HCT116 (cell line): Measurements from ENCODE around the gene DDX24. TPM values are rescaled to one million over a fixed set of nuclear protein-coding genes. Genes with fewer than 3 reads are reported as not detected.

ENCODE experiments used
- ATAC-seq: fragments of 200-7000 bp; cut with Tn5 transposase; 2 replicates; pipeline ENCODE4 v1.9.1; 2020; ENCODE audit warnings: mild to moderate bottlenecking, moderate library complexity
- BruUV-seq: library from RNA; stranded (reverse); fragments of 400-500 nt; replicated peaks from 2 replicates; lab custom pipeline; 2021; lab: Mats Ljungman, UMichigan
- CTCF ChIA-PET: fragments of 300-600 bp; sonication (Branson Sonifier 250); formaldehyde crosslinking; loops from one replicate; lab custom pipeline; 2021; ENCODE audit warnings: antibody characterized with exemption; lab: Charles Lee
- POLR2A ChIA-PET: fragments of 300-600, 350-600 bp; sonication (Branson Sonifier 250); formaldehyde crosslinking; loops from one replicate; lab custom pipeline; 2021; ENCODE audit warnings: antibody characterized with exemption; lab: Charles Lee
- RAD21 ChIA-PET, 2 experiments: fragments of 300-600 bp; sonication (Branson Sonifier 250); formaldehyde crosslinking; loops; one replicate each; lab custom pipeline; 2023; ENCODE audit warnings: low total read pairs in 2 of 2; ENCODE audit not compliant: uncharacterized antibody in 2 of 2, unreplicated experiment in 2 of 2, low non-redundant PET in 1 of 2; lab: Charles Lee
- DNase-seq: peaks from one replicate; pipeline ENCODE4 v3.0.0-alpha.2; 2010; ENCODE audit warnings: low read depth, low spot score
- H2AFZ ChIP-seq: fragments of 200-600 bp; shearing (Covaris generic), sonication (generic); 2 replicates; pipeline ENCODE4 v1.6.1; 2017; ENCODE audit warnings: low read depth, mixed run types, mixed read lengths, antibody characterized with exemption, low read length; ENCODE audit not compliant: poor library complexity, severe bottlenecking
- H3K27ac ChIP-seq: 2 replicates; pipeline ENCODE4 v1.5.1; 2012; ENCODE audit warnings: low read depth, low read length
- H3K27me3 ChIP-seq: fragments of 200-600 bp; sonication (generic); 2 replicates; pipeline ENCODE4 v1.6.1; 2016; ENCODE audit warnings: mixed run types, low read length, mixed read lengths; ENCODE audit not compliant: insufficient read depth
- H3K36me3 ChIP-seq, 2 experiments: fragments of 200-500 bp in 1 of 2; fragments of 200-600 bp in 1 of 2; sonication (Bioruptor generic) in 1 of 2; sonication (generic) in 1 of 2; 2 replicates each; pipeline versions ENCODE4 v1.5.1 to v1.6.1; 2014 to 2016; ENCODE audit warnings: low read length in 2 of 2, inconsistent platforms in 1 of 2, mixed read lengths in 1 of 2, mixed run types in 1 of 2; ENCODE audit not compliant: insufficient read depth in 2 of 2, control insufficient read depth in 1 of 2
- H3K4me1 ChIP-seq, 2 experiments: fragments of 200-600 bp in 1 of 2; sonication (generic) in 1 of 2; 2 replicates each; pipeline versions ENCODE4 v1.5.1 to v1.6.1; 2012 to 2017; ENCODE audit warnings: low read length in 2 of 2, inconsistent platforms in 1 of 2, mild to moderate bottlenecking in 1 of 2, mixed read lengths in 1 of 2, mixed run types in 1 of 2, moderate library complexity in 1 of 2; ENCODE audit not compliant: insufficient read depth in 2 of 2, control insufficient read depth in 1 of 2
- H3K4me2 ChIP-seq: fragments of 200-600 bp; sonication (generic); 2 replicates; pipeline ENCODE4 v1.6.1; 2017; ENCODE audit warnings: mixed run types, low read length, mixed read lengths
- H3K4me3 ChIP-seq, 2 experiments: fragments of 200-600 bp in 1 of 2; sonication (generic) in 1 of 2; replicated peaks in 1 of 2; 2 replicates each; pipeline ENCODE4 v1.5.1; 2011 to 2016; ENCODE audit warnings: low read length in 2 of 2, control low read depth in 1 of 2, low read depth in 1 of 2, mild to moderate bottlenecking in 1 of 2, mixed read lengths in 1 of 2, mixed run types in 1 of 2
- H3K79me2 ChIP-seq: fragments of 200-600 bp; sonication (generic); 2 replicates; pipeline ENCODE4 v1.6.1; 2017; ENCODE audit warnings: mild to moderate bottlenecking, mixed run types, low read length, moderate library complexity, mixed read lengths; ENCODE audit not compliant: insufficient read depth
- H3K9ac ChIP-seq: fragments of 200-600 bp; sonication (generic); 2 replicates; pipeline ENCODE4 v1.6.1; 2016; ENCODE audit warnings: low read length, mixed read lengths
- H3K9me2 ChIP-seq: fragments of 200-600 bp; sonication (generic), shearing (Covaris generic); 2 replicates; pipeline ENCODE4 v1.6.1; 2017; ENCODE audit warnings: mixed run types, mild to moderate bottlenecking, moderate library complexity; ENCODE audit not compliant: insufficient read depth
- H3K9me3 ChIP-seq, 2 experiments: fragments of 200-500 bp in 1 of 2; fragments of 200-600 bp in 1 of 2; sonication (Bioruptor generic) in 1 of 2; sonication (generic) in 1 of 2; 2 replicates each; pipeline ENCODE4 v1.6.1; 2014 to 2017; ENCODE audit warnings: low read length in 2 of 2, mixed read lengths in 2 of 2, inconsistent platforms in 1 of 2, low read depth in 1 of 2, mild to moderate bottlenecking in 1 of 2, mixed run types in 1 of 2, moderate library complexity in 1 of 2; ENCODE audit not compliant: control insufficient read depth in 1 of 2, insufficient read depth in 1 of 2
- H4K20me1 ChIP-seq: fragments of 200-600 bp; sonication (generic), shearing (Covaris generic); 2 replicates; pipeline ENCODE4 v1.6.1; 2017; ENCODE audit warnings: mixed run types, mild to moderate bottlenecking, moderate library complexity; ENCODE audit not compliant: insufficient read depth
- CBX3 ChIP-seq: IDR thresholded peaks from 2 replicates; pipeline ENCODE4 v1.6.1; 2012; ENCODE audit warnings: low read depth
- CEBPB ChIP-seq: IDR thresholded peaks from 2 replicates; pipeline ENCODE4 v1.6.1; 2012; ENCODE audit warnings: low read depth
- EZH2 ChIP-seq: fragments of 200-600 bp; sonication (generic); IDR thresholded peaks from 2 replicates; pipeline ENCODE4 v1.6.1; 2017; ENCODE audit warnings: antibody characterized with exemption, mixed run types
- POLR2AphosphoS5 ChIP-seq: IDR thresholded peaks from 2 replicates; pipeline ENCODE4 v1.6.1; 2011; ENCODE audit warnings: mild to moderate bottlenecking, low read depth, low read length, moderate library complexity
- SIN3A ChIP-seq: IDR thresholded peaks from 2 replicates; pipeline ENCODE4 v1.6.1; 2012; ENCODE audit warnings: low read depth
- YY1 ChIP-seq: IDR thresholded peaks from 2 replicates; pipeline ENCODE4 v1.6.1; 2011; ENCODE audit warnings: low read length, low read depth, moderate library complexity, mild to moderate bottlenecking; ENCODE audit not compliant: insufficient replicate concordance; ENCODE audit errors: extremely low read depth
- ZBTB33 ChIP-seq: IDR thresholded peaks from 2 replicates; pipeline ENCODE4 v1.6.1; 2011; ENCODE audit warnings: mild to moderate bottlenecking, low read length, moderate library complexity; ENCODE audit not compliant: insufficient replicate concordance; ENCODE audit errors: extremely low read depth
- intact Hi-C: fragments of 100-400 bp; cut with micrococcal nuclease; formaldehyde crosslinking; loops from 2 replicates; pipeline ENCODE4 v1.10.0; 2022
- total RNA-seq: library from RNA; stranded (reverse); gene quantifications from one replicate; pipeline ENCODE4 v1.2.1, GENCODE V29; 2021; ENCODE audit not compliant: unreplicated experiment

Gene DDX24
- total RNA-seq, 1 experiment from 2014 or later = 169 TPM

GRCh38 chr14:94045101-94045500 is 35.9 kb downstream of the DDX24 start:
- BruUV-seq = no TSS peak

GRCh38 chr14:94044476-94045091 is 36.4 kb downstream of the DDX24 start:
- intact Hi-C loops = no loop called here
- no TSS peak for BruUV-seq
- no peaks in the 10 kb centered on the region for H4K20me1 ChIP-seq
- CTCF ChIA-PET = interaction anchor here (0.5 kb wide), 1 partner anchor 14 kb away, joined by 3 read pairs; no protein-coding TSS in a partner anchor
- H3K9me2 ChIP-seq = no peaks in the 10 kb centered on the region
- RAD21 ChIA-PET = no interaction called here
- no peak overlapping the region for H2AFZ ChIP-seq
- H3K36me3 ChIP-seq = peaks cover 14 to 19% of the 10 kb centered on the region in 2 experiments; a peak in 3 of 4 replicates
- H3K79me2 ChIP-seq = no peaks in the 10 kb centered on the region
- ATAC-seq (no peak), DNase-seq (no peak)
- no peak overlapping the region for H3K27ac ChIP-seq
- TF ChIP-seq YY1 (no peak), EZH2 (no peak), POLR2AphosphoS5 (no peak)
- no peak overlapping the region for H3K9ac ChIP-seq
- POLR2A ChIA-PET = no interaction called here
- H3K4me2 ChIP-seq = no peak overlapping the region
- no peak overlapping the region for H3K4me3 ChIP-seq
- H3K4me1 ChIP-seq = no peaks in the 10 kb centered on the region
- H3K9me3 ChIP-seq = no peaks in the 10 kb centered on the region
- no peaks in the 10 kb centered on the region for H3K27me3 ChIP-seq

More at GRCh38 chr14:94045101-94045500, 35.9 kb downstream of the DDX24 start:
- H3K9me3 ChIP-seq = no peaks in the 10 kb centered on the region
- no peak for ATAC-seq
- H3K27me3 ChIP-seq = no peaks in the 10 kb centered on the region
- H3K4me1 ChIP-seq = no peaks in the 10 kb centered on the region
- CTCF ChIA-PET = interaction anchor here (0.5 kb wide), 1 partner anchor 15 kb away, joined by 3 read pairs; no protein-coding TSS in a partner anchor
- H3K4me3 ChIP-seq = no peak overlapping the region
- intact Hi-C loops = no loop called here
- no peaks in the 10 kb centered on the region for H4K20me1 ChIP-seq
- TF ChIP-seq ZBTB33 (no peak), CBX3 (no peak), SIN3A (no peak), CEBPB (no peak)
- DNase-seq = no peak
- H3K36me3 ChIP-seq = peaks cover 18 to 24% of the 10 kb centered on the region in 2 experiments; a peak in 3 of 4 replicates
- no peak overlapping the region for H2AFZ ChIP-seq
- RAD21 ChIA-PET = no interaction called here
- no peaks in the 10 kb centered on the region; the same call in 1 of the 2 replicates for H3K79me2 ChIP-seq
- POLR2A ChIA-PET = no interaction called here
- H3K9ac ChIP-seq = no peak overlapping the region
- no peaks in the 10 kb centered on the region for H3K9me2 ChIP-seq
- no peak overlapping the region for H3K4me2 ChIP-seq
- H3K27ac ChIP-seq = no peak overlapping the region
